Stimulated activated CD4-positive, alpha-beta T cell treated with anti-CD3 and anti-CD28 coated beads, Interleukin-12 subunit alpha, Interleukin-12 subunit beta, amount 100 ng/mL, for 24 hours (primary cell): ENCODE measurements around the gene FRMD8.
A peak's percentile ranks its signal among the peaks of the same experiment; 100 is the strongest.

ENCODE experiments used
- DNase-seq, 2 experiments: peaks; one replicate each; pipeline ENCODE4 v3.0.0-alpha.2; 2020; ENCODE audit warnings: low read depth in 2 of 2

FRMD8 gene

DNA sequence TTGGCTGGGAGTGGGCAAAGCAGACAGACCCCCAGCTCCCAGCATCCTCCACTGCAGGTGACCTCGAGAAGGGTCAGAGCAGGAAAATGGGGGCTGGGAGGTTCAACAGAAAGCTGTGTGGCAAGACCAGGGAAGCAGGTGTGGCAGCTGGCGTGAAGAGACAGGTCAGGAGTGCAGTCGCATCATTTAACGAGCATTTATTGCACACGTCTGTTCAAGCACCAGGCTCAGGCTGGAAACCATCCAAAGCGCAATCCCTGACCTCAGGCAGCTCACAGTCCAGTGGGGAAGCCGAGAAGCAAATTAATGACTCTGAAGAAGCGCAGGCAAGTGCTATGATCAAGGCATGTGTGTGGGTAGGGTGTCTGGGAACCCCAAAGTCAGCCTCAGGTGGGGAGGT is 11.4 kb upstream of the FRMD8 start:
- no peak for DNase-seq

DNA sequence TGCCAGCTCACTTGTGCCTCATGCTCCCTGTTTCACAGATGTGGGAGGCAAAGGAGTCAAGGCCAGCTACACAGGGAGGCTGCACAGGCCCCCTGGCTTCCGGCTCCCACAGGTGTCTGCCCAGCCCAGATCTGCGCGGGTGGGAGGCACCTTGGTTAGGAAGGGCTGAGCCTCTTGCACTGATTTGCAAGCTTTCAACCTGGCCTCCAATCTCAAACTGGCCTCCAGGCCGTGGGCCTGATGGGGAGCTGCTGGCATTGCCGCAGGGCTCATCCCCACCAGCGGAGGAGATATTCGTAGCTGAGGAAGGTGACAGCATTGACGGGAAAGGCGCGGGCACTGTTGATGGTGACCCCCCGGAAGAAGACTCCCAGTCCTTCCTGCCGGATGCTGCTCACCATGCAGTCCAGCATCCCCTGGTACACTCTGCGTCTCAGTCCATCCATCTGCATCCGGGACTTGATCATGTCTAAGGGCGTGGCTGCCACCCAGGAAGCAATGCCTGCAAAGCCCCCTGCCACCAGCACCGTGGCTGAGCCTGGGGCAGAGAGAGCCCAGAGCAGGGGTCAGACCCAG is 10.2 kb upstream of the FRMD8 start:
- no peak for DNase-seq

DNA sequence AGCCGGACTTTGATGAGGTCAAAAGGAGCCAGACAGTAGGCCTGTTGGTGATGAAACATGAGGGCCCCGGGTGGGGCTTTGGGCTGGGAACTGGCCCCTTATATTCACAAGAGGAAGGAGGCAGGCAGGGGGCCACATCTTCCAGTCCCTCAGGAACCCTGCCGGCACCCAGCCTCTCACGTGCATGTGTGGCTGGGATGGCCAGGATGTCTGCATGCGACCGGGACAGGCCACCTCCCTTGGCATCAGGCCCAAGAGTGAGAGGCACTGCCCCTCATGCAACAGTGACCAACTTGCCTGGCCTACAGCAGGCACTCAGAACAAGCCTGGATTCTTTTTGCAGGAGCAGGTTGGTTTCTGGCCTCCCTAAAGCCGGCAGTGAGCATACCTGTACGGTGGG is 9.4 kb upstream of the FRMD8 start:
- DNase-seq = no peak

DNA sequence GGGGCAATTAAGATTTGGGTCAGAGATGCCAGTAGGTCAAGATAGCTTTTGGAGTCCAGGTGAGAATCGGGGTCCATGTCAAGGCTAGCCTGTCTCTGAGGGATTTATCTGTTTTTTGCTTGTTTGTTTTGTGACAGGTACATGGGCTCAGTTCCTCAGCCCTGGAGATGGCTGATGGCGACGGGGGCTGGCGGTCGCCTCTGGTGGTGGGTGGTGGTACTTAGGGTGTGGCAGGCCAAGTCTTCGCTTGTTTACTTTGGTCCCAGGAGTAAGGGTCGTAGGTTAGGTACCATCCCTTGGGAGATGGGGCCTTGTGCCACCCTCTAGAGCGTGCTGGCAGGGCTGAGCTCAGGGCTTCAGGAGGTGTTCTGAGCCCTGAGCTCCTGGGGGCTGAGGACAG is 8.7 kb upstream of the FRMD8 start:
- no peak for DNase-seq

DNA sequence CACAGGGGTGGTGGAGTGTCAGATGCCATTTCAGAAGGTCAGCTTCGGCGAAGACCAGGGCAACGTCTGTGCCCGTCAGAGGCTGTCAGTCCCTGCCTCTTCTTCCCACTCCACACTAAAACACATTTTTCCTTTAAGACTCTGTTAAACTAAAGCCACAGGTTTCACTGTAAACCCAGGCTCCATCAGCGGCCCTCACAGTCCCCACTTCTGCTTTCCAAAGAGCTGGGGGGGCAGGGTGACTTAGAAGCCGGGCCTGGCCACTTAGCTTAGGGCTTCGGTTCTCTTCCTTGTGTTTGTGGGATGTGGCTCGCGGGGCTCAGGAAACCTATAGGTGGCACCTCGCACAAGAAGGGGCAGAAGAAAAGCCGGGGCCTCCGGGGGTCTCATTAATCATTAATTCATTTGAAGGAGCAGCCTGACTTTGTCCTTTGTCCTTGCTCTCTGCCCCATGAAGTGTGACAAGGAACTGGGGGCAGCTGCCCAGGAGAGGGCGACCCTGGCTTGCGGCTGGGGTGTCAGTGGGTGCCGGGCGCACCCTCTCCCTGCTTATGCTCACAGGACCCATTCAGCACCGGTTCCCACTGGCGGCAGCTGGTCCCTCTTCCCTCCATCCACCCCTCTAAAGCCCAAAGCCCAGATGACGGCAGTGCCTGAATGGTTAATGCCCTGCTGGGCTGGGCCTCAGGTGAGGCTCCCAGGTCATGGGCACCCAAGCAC is 8.1 kb upstream of the FRMD8 start:
- no peak for DNase-seq

DNA sequence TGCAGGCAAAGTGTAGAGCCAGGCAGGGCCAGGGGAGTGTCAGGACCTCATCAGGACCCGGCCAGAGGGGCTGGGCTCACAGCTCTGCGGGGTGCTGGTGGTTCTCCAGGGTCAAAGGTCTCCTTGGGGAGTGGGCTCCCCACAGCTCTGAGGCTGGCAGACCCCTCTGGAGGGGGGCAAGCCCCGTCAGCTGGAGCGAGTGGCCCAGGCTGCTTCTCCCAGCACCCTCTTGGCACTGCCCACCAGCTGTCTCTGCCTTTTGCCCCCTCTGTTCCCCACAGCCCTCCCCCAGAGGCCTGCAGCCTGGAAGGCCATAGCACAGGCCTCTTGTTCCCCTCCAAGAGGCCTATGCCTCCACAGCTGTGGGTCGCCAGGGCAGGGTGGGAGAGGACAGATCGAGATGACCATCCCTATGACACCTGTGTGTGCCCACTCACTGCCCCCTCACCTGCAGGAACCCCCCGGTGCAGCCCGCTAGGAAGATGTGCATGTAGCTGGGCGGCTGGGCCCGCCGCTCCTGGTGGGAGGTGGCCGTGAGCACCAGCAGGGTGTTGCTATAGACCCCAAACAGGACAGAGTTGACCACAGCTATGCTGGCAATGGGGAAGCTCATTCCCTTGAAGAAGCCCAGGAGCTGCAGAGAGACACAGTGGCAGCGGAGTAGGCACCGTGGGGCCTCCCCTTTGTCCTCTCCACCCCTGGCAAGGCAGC is 7.4 kb upstream of the FRMD8 start:
- DNase-seq = no peak

DNA sequence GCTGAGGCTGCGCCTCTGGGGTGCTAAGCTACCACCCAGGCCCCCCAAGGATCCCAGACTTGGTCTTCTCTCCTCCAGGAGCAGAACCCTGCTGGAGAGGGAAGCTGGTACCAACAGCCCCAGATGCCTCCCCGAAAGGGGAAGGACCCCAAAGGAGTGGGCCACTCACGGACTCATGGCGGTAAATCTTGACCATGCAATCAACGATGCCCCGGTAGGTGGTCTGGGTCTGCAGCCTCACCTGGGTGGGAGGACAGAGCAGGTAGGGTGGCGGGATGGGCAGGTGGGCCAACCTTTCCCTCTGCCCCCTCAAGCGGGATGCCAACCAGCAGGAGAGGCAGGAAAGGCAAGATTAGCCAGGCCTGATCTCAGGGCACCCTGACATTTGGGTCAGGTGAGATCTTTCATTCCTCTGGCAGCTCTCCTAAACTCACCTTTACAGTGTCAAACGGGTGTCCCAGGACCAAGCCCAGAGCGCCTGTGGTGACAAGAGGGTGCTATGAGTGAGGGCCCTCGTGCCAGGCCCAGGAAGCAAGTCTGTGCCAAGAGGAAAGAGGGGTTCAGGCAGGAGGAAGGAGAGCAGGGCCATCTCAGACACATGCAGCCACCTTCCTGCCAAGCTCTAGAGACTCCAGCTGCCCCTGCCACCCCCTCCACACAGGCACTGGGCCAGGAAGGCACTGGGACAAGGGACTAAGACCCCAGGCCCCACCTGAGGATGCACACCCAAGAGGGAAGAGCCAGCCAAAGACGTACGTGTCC is 6.6 kb upstream of the FRMD8 start:
- DNase-seq = no peak

DNA sequence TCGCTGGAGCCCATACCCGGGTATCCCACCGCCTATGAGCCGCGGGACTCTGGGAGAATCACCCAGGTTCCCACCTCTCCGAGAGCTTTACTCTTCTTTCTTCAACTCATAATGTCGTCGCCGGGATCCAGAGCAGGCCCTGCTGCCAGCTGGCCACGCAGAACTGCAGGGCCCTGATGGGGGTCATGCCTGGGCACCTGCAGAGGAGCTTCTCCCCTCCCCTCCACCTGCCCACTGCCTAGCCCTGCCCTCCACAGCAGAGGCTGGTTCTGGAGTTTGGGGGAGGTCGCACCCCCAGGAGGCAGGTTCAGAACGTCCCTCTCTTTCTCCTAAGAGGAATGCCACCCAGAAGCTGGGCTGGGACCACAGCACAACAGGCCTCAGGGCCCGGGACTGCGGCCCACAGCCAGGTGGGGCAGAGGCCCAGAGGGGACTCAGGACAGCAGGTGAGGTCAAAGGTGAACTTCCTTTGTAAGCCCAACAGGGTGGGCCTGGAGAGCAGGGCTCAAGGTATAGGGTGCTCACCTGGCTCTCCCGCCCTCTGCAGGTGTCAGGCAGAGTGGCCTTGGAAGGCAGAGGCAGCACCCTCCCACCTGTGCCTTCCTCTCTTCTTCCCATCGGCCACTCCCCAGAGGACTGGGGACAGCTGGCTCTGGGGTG is 5.8 kb upstream of the FRMD8 start:
- no peak for DNase-seq

DNA sequence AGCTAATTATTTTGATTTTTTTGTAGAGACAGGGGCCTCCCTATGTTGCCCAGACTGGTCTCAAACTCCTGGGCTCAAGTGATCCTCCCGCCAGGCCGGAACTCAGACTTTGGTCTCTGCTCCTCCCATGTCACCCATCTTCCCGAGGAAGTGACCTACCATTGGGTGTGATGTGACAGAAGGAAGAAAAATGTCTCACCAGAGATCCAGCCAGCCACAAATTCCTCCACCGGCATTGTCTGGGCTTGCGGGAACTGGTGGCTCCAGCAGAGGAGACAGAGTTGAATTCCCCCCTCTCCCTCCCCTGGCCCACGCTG is 4.8 kb upstream of the FRMD8 start:
- DNase-seq = peak in 1 of 2 experiments; percentile 36

DNA sequence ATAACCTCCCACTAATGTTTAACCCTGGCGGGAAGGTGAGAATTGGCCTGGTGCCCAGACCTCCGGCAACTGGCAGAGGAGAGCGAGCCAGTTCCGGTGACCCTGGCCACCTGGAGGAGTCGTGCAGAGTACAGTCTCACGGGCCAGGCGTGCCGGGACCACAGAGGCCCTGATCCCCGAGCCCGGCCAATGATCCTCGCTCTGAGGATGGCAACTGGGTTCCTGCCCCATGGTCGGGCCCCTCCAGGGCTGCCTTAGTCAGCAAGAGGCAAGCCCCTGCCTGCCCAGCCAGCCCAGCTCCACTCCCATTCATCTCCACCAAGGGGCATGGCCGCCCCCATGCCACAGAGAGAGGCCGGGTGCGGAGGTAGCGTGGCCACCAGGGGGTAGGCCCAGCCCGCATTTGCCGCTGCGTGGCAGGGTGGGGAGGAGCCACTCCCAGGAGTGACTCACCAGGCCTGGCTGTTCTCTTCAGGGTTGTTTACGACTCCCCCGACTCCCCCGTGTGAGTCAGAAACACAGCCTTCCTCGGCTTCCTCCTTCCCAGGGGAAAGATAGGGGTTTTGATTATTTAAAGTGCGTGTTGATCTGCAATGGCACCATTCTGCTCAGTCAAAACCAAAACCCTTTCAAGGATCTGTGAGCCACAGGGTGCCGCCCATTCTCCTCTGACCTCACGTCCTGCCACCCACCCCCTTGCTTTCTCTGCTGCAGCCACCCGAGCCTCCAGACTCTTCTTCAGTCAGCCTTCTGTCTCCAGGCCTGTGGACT is 4.2 kb upstream of the FRMD8 start, which contains the start of gene SLC25A45:
Gene SLC25A45, minus strand, starts transcription at position 614 of the 771 bp plus-strand sequence. CDS start 695 bp downstream, outside the sequence.
- peak; percentile 86 to 91 for DNase-seq

DNA sequence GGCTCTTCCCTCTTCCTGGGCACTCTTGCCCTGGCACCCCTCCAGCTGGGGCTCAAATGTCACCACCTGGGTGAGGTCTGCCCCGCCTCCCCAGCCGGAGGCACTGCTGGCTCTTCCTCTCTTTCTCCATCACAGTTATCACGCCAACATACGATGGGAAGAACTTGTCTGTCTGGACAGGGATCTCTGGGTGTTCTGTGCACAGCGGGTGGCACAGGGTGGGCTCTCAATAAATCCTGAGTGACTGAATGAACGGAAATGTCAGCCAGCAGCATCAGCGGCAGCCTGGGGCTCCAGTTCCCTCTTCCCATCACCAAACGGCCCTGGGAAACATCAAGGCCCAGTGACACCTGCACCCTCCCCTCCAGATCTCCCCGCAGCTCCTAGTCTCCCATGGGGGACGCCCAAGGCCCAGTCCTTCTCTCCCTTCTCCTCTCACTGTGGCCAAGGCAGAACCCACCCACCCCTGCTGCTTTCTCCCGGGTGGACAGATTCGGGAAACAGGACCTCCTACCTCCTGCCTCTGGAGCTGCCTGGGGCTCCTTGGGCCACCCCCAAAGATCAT is 3.6 kb upstream of the FRMD8 start:
- no peak for DNase-seq

DNA sequence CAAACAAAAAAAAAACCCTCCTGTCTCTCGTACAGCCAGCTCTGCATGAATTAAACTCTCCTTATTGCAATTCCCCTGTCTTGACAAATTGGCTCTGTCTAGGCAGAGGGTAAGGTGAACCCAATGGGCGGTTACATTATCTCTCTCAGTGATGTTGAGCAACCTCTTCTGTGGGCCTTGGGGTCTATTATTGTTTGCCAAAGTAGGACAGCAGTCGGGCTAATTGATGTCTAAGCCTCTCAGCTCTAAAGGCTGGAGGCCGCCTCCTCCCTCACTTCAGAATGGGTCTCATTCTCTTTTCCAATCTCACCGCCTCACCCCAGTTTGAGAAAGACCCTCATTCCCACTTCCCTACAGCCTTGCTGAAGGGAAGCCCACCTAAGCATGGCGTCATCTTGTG is 2.7 kb upstream of the FRMD8 start:
- DNase-seq = no peak

DNA sequence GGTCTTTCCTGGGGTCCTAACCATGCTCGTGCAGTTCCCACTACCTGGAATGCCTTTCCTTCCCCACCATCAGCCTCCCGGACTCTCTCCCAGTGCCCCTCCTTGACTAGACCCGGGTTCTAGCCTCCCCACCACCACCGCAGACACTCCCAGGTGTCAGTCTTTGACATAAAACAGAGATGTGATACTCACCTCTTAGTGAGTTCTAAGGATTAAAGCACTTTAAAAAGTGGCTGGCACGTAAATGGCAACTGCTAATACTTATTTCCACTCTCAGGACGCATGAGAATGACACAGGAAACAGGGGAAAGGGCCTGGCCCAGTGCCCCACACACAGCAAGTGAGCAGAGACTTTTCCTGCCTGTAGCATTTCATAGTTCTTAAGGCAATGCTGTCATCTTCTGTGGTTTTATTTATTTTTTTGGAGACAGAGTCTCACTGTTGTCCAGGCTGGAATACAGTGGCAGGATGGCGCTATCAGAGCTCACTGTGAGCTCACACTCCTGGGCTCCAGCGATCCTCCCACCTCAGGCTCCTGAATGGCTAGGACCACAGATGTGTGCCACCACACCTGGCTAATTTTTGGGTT is 2.0 kb upstream of the FRMD8 start:
- DNase-seq = no peak

DNA sequence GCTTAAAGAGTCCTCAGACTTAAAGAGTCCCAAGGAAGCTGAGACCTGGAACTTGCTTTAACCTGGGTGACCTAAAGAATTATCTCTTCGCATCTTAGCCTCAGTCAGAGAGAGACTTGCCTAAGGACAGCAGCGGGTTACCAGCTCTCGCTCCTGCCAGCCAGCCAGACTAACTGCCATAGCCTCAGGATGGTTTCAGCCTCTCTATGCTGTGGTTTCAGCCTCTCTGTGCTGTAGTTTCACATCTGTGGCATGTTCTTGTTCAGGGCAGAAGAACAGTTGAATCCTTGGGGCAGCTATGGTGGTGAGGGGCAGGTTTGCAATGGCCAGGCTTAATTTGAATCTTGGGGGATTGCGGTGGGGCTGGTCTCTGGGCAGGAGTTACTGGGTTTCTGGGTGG is 2.3 kb downstream of the FRMD8 start:
- DNase-seq = no peak

DNA sequence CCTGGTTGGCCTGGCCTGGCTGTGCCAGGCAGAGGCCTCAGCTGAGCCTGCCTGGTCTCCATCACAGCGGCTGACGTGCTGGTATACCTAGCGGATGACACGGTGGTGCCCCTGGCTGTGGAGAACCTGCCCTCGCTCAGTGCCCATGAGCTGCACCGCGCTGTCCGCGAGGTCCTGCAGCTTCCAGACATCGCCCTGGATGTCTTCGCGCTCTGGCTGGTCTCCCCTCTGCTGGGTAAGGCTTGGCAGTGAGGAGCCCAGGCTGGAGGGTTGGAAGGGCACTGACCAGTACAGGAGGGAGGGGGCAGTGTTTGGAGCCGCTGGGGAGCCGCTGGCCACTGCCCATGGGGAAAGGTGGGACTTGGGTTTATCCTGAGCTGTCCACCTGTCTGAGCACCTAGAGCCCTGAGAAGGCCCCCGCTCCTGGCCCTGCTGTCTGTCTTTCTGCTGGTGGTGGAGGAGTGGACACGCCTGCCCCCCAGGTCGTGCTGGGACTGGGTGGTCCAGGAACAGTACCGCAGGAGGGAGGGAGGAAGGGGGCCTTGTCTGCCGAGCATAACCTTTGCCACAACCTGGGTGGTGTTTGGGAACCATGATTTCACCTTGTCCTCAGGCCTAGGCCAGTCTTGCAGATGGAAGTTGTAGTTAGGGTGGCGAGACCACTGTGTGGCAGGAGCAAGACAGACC is 3.0 kb downstream of the FRMD8 start:
- no peak for DNase-seq

DNA sequence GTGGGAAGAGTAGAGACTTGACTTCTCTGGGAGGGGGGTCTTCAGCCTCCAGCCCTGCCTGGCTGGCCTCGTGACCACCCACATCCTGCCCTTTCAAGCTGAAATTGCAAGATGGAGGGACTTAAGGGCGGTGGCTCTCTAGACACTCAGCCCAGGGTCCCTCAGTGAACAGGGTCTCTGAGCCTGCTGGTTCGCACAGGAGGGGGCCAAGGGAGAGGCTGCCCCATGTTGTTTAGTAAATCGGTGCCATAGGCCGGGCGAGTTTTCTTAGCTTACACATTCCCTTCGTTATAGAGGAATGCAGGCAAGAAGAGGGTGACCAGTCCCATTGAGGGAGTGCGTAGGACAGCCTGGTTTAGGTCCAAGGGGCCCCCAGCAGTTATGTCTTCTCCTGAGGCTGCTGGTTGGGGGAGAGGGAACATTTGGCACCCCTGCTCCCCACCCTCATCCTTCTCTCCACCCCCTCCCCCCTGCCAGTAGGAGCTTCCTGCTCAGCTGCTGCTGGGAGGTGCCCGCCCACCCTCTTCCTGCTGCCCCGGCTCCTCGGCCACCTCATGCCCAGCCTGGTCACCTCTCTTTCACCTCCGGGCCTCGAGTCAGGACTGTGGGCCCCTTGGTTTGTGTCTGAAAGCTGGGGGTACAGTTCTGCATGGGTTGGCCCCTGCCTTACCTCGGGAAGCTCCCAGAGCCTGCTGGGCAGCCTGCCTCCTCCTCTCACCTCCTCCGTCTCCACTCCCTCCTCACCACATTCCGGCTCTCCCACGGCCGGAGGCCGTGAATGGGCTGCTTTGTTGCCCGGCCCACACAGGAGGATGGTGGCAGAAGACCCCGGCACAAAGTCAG is 3.9 kb downstream of the FRMD8 start:
- DNase-seq = no peak

DNA sequence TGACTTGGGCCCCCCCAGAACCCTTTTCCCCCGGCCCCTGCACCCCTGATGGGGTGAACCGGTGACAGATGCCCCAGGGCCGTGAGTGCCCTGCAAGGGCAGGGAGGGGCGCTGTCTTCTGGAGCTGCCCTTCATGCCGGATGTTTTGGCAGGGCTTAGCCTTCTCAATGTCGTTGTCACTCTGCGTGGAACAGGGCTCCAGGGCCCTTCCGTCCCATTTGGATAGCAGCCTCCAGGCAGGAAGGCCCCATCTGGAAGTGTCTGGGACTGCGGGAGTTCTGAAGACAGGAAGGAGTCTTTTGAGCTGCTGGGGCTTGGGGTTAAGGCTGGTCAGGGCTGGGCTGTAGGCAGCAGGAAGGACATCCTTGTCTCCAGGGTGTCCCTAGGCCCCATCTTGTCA is 4.6 kb downstream of the FRMD8 start:
- DNase-seq = no peak

DNA sequence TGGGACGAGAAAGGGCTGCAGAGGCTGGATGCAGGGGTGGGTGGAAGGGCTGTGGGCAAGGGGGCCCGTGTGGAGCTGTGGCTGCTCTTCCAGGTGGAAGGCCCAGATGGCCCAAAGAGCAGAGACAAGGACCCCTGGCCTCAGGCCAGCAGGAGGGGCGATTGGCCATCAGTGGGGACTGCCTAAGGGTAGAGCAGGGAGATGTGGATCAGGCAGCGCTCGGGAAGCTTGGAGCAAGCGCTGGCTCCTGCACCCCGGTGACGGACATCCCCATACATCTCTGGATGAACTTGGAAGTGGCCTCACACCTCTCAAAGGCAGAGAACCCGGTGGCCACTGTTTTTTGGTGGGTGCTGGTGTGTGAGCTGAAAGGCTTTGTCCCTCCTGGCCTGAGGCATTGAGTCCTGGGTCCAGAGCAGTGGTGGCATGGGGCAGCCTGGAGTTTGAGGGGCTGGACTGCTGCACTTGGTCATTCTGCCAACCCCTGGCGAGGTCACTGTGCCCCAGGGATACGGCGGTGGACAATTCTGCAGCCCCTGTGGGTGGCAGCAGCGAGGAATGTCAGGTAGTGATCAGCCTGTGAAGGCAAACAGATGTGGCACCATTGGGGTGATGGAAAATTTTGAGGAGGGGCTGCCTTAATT is 5.9 kb downstream of the FRMD8 start:
- no peak for DNase-seq
